SHP77 (cell line): ENCODE measurements around the gene CADM2.
A peak's percentile ranks its signal among the peaks of the same experiment; 100 is the strongest.

ENCODE experiments used
- DNase-seq, 2 experiments: peaks; one replicate each; lab custom pipeline; 2025; lab: John Stamatoyannopoulos, UW

Gene CADM2

GRCh38 chr3:85321892-85322291 is 363.1 kb downstream of the CADM2 start:
- DNase-seq = no peak

- no peak for DNase-seq
Observed at GRCh38 chr3:85330071-85330470, 371.3 kb downstream of the CADM2 start.

GRCh38 chr3:85337895-85338294 is 379.1 kb downstream of the CADM2 start:
- no peak for DNase-seq

- DNase-seq = peak; percentile 7 to 58
Observed at GRCh38 chr3:85342915-85343314, 384.1 kb downstream of the CADM2 start.

- no peak for DNase-seq
Observed at GRCh38 chr3:85355572-85355971, 396.8 kb downstream of the CADM2 start.

- DNase-seq = peak; percentile 69 to 83
Observed at GRCh38 chr3:85360742-85361387, 402.1 kb downstream of the CADM2 start.

- no peak for DNase-seq
Observed at GRCh38 chr3:85364296-85364909, 405.6 kb downstream of the CADM2 start.

- DNase-seq = no peak
Observed at GRCh38 chr3:85370341-85370740, 411.6 kb downstream of the CADM2 start.

- no peak for DNase-seq
Observed at GRCh38 chr3:85376131-85376530, 417.3 kb downstream of the CADM2 start.

GRCh38 chr3:85377115-85377514 is 418.3 kb downstream of the CADM2 start:
- DNase-seq = no peak

GRCh38 chr3:85384372-85384771 is 425.6 kb downstream of the CADM2 start:
- no peak for DNase-seq

GRCh38 chr3:85387913-85388505 is 429.2 kb downstream of the CADM2 start:
- DNase-seq = peak; percentile 6 to 7

GRCh38 chr3:85394424-85394823 is 435.6 kb downstream of the CADM2 start:
- no peak for DNase-seq

- no peak for DNase-seq
Observed at GRCh38 chr3:85397434-85397833, 438.6 kb downstream of the CADM2 start.

GRCh38 chr3:85426121-85426520 is 467.3 kb downstream of the CADM2 start:
- no peak for DNase-seq

GRCh38 chr3:85427467-85427866 is 468.7 kb downstream of the CADM2 start:
- DNase-seq = no peak

GRCh38 chr3:85432081-85432480 is 473.3 kb downstream of the CADM2 start:
- DNase-seq = no peak

- DNase-seq = no peak
Observed at GRCh38 chr3:85433319-85433718, 474.5 kb downstream of the CADM2 start.

- DNase-seq = no peak
Observed at GRCh38 chr3:85455561-85456200, 496.9 kb downstream of the CADM2 start.

- DNase-seq = no peak
Observed at GRCh38 chr3:85474241-85474640, 515.5 kb downstream of the CADM2 start.

- DNase-seq = no peak
Observed at GRCh38 chr3:85475346-85475745, 516.6 kb downstream of the CADM2 start.

- no peak for DNase-seq
Observed at GRCh38 chr3:85476891-85477495, 518.2 kb downstream of the CADM2 start.
